Stomach smooth muscle (tissue), 2 donors: ENCODE measurements around the gene CFAP410.
A peak's percentile ranks its signal among the peaks of the same experiment; 100 is the strongest.

Experiments
- H3K27ac ChIP-seq: one replicate; pipeline ENCODE4 v1.7.0; 2013; ENCODE audit warnings: mild to moderate bottlenecking, low read length, inconsistent platforms
- H3K27me3 ChIP-seq, 2 donors: one replicate each; pipeline ENCODE4 v1.7.0; 2013; ENCODE audit warnings: low read length in 2 of 2; ENCODE audit not compliant: insufficient read depth in 2 of 2, control insufficient read depth in 1 of 2
- H3K36me3 ChIP-seq, 2 donors: one replicate each; pipeline ENCODE4 v1.7.0; 2013; ENCODE audit warnings: low read length in 2 of 2; ENCODE audit not compliant: control insufficient read depth in 2 of 2, insufficient read depth in 2 of 2
- H3K4me1 ChIP-seq: one replicate; pipeline ENCODE4 v1.7.0; 2013; ENCODE audit warnings: low read length; ENCODE audit not compliant: control insufficient read depth, insufficient read depth
- H3K4me3 ChIP-seq, 2 donors: one replicate each; pipeline ENCODE4 v1.7.0; 2013; ENCODE audit warnings: low read length in 2 of 2
- H3K9ac ChIP-seq, 2 donors: one replicate each; pipeline ENCODE4 v1.7.0; 2013; ENCODE audit warnings: low read length in 2 of 2, mild to moderate bottlenecking in 1 of 2
- H3K9me3 ChIP-seq, 2 donors: one replicate each; pipeline ENCODE4 v1.7.0; 2013; ENCODE audit warnings: low read length in 2 of 2; ENCODE audit not compliant: control insufficient read depth in 2 of 2
- donor health status: healthy.
- donor health status: Pancreatic carcinoma.

Gene CFAP410

DNA sequence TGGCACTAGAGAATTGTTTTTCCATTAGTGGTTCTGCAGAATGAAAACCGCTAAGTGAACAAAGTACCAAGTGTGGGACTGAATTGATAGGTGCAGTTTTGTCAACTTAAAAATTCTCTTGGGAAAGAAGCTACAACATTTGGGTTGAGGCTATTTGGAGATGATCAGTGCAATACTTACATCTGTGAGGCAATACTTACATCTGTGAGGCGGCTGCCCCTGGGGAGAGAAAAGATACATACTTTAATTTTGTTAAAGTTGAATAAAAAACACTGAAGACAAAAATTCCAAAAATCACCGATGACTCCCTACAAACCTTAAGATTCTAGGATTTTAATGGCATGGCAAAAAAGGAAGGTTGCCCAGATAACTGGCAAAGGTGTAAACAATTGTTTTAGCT is 1.7 kb downstream of the CFAP410 start:
- Histone ChIP-seq H3K27ac (peak overlapping the region; percentile 78), H3K27me3 (no peaks in the 10 kb centered on the region), H3K9ac (no peak overlapping the region), H3K4me1 (peaks cover 19% of the 10 kb centered on the region), H3K36me3 (peaks cover 5 to 7% of the 10 kb centered on the region in 2 donors), H3K9me3 (no peaks in the 10 kb centered on the region), H3K4me3 (no peak overlapping the region)

DNA sequence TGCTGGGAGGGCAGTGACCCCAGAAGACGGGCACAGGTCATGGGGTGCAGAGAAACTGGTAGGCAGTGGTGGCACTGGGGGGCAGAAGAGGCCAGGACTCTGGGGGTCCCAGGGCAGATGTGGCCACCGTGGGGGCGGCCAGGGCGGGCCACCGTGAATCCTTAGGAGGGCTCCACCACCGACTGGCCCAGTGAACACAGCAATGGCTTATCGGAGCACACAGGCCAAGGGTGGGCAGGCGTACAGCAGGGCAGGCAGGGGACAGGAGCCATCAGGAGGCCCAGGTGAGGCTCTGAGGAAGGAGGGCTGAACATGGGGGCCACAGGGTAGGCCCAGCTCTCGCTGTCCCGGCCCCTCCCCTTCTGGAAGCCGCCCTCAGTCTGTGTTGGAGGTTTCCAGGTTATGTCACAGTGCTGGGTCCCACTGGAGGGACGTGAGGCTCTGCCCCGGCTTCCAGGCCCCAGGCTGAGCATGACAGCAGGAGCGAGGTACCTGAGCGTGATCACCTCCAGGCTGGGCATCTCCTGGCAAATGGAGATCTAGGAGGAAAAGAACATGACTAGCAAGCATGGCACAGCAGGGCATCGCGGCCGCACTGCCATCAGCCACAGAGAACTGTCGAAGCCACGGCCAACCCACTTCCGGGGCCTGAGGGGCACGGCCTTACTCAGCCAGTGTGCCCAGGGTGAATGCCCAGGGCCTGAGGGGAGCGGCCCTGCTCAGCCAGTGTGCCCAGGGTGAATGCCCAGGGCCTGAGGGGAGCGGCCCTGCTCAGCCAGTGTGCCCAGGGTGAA is 3.7 kb downstream of the CFAP410 start:
- H3K36me3 ChIP-seq: peaks cover 8% of the 10 kb centered on the region in 2 donors
- H3K4me3 ChIP-seq: no peak overlapping the region
- H3K27me3 ChIP-seq: no peaks in the 10 kb centered on the region
- no peak overlapping the region for H3K27ac ChIP-seq
- no peak overlapping the region for H3K9ac ChIP-seq
- H3K4me1 ChIP-seq: peaks cover 18% of the 10 kb centered on the region
- H3K9me3 ChIP-seq: no peaks in the 10 kb centered on the region

DNA sequence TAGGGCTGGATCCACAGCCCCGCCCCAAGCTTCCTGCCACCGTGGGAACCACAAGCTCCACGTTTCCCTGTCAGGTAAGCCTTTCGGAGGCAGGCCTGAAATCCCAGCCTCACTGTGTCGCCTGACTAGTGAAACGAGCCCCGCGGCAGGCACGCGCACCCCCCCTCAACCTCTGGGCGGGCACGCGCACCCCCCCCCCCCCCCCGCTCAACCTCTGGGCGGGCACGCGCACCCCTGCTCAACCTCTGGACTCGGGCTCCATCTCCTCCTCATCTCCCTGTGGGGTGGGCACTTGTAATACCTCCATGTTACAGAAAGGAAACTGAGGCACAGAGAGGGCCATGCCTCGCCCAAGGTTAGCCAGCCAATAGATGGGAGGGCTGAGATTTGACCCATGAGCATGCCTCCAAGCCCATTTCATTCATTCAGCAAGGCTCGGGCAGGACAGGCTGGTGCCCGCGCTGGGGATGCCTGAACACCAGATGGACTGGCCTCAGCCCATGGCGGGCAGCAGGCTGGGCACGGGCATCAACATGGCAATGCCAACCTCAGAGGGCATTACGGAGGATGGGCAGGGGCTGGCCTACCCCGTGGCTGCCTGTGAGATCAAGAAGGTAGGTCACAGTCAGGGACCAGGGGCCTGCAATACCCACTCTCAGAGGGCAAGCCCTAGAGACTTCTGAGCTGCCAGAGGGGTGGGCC is 4.7 kb downstream of the CFAP410 start:
- Histone ChIP-seq H3K4me3 (no peak overlapping the region), H3K27me3 (no peaks in the 10 kb centered on the region), H3K9ac (no peak overlapping the region), H3K4me1 (peaks cover 10% of the 10 kb centered on the region), H3K36me3 (peaks cover 8% of the 10 kb centered on the region in 2 donors), H3K9me3 (no peaks in the 10 kb centered on the region), H3K27ac (no peak overlapping the region)

DNA sequence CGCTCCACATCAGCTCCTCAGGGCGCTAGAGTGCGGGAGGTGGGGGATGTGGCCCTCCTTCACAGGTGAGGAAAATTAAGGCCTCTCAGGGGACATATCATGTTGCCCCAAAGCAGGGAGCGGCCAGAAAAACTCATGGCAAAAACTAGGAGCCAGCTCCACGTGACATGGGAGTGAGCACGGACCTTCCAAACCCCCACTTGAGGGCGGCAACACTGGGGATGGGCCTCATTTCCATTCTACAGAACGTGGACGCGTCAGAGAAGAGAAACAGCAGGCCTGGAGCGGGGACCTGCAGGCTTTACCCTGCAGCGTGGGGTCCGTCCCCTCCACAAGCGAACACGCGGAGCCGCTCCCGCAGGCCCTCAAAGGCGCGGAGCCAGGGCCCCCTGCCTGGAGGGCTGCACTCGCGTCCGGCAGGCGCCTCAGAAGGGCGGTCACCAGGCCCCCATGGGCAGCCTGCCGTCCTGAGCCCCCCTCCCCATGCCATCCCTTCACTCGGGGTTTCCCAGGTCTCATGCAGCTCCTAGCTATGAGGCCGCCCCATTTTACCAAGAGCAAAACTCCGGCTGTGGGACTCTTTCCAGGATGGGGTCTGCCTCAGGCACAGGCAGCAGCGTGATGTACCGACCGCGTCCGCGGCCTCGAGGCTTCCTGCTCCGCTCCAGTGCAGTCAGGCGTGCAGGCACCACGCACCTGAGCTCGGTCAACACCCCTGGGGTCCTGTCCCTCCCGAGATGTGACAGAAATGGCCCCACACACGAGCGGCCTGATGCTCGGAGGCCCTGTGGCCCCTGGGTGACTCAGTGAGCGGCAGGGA is 5.5 kb downstream of the CFAP410 start:
- peaks cover 8% of the 10 kb centered on the region in 2 donors for H3K36me3 ChIP-seq

DNA sequence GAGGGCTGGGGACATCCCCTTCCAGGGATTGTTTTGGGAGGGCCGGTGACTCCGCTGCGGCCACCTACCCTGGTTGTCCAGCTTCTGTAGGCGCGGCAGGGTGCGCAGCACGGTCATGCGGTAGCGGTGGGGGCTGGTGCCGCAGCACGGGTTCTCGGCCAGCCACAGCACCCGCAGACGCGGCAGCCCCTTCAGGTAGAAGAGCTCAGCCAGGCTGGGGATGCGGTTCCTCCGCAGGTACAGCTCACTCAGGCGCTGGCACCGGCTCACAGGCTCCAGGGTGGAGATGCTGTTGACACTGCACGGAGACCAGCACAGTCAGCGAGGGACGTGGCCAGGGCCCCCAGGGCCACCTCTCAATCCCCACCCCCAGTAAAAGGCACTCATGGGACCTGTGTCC is 6.2 kb downstream of the CFAP410 start:
- H3K9me3 ChIP-seq: no peaks in the 10 kb centered on the region
- H3K4me1 ChIP-seq: peaks cover 4% of the 10 kb centered on the region
- H3K36me3 ChIP-seq: peaks cover 8% of the 10 kb centered on the region in 2 donors
- H3K27me3 ChIP-seq: no peaks in the 10 kb centered on the region
- H3K9ac ChIP-seq: no peak overlapping the region
- no peak overlapping the region for H3K27ac ChIP-seq
- H3K4me3 ChIP-seq: no peak overlapping the region

More for the DNA sequence above, 5.5 kb downstream of the CFAP410 start:
- Histone ChIP-seq H3K4me1 (peaks cover 10% of the 10 kb centered on the region), H3K27ac (no peak overlapping the region), H3K4me3 (no peak overlapping the region), H3K27me3 (no peaks in the 10 kb centered on the region), H3K9me3 (no peaks in the 10 kb centered on the region), H3K9ac (no peak overlapping the region)

DNA sequence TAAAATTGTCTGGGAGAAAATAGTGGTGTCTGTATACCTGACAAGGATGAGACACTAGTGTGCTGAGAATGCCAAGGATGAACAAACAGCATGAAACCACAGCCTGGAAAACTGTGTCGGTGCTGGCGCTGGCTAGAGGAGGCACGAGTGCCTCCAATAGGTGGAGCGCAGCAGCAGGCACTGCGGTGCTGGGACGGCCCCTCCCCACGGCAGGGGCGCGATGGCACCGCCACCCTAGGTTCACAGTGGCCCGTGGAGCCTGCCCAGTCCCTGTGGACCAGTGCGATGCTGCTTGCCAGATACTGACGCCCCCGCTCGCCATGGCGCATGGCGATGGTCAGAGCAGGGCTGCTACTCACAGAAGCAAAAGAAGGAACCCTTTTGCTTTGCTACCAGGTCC is 6.8 kb downstream of the CFAP410 start:
- H3K4me1 ChIP-seq: peaks cover 4% of the 10 kb centered on the region
- H3K4me3 ChIP-seq: no peak overlapping the region
- no peaks in the 10 kb centered on the region for H3K27me3 ChIP-seq
- H3K9ac ChIP-seq: no peak overlapping the region
- H3K36me3 ChIP-seq: peaks cover 8% of the 10 kb centered on the region in 2 donors
- no peaks in the 10 kb centered on the region for H3K9me3 ChIP-seq
- H3K27ac ChIP-seq: no peak overlapping the region

DNA sequence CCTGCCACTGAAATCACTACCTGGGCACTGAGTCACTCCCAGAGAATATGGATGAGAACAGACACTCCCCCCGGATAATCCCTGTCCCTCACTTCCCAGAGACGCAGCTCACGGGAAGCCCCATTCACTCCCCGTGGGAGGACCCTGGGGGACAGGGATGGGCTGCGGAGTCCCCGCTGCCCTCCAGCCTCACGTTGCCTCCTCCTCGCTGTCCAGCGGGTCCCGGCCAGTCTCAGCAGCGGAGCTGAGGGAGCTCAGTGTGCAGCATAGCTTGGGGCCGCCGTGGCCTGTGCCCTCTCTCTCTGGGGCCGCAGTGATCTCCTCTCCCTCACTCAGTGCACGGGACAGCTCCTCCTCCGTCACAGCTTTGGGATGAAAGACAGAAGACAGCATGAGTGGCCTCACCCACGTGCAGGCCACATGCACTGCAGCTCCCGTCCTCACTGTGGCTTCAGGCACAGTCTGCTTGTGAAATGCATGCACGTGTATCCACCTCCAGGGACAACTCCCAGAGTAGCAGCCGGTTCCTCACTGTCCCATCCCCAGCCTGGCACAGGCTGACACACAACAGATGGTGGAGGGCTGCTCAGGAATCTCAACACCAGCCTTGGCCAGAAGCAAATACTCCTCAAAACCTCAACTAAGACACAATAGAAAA is 7.4 kb downstream of the CFAP410 start:
- Histone ChIP-seq H3K4me3 (no peak overlapping the region), H3K27me3 (no peaks in the 10 kb centered on the region), H3K9ac (no peak overlapping the region), H3K4me1 (no peaks in the 10 kb centered on the region), H3K27ac (no peak overlapping the region), H3K9me3 (no peaks in the 10 kb centered on the region), H3K36me3 (peaks cover 8% of the 10 kb centered on the region in 2 donors)

DNA sequence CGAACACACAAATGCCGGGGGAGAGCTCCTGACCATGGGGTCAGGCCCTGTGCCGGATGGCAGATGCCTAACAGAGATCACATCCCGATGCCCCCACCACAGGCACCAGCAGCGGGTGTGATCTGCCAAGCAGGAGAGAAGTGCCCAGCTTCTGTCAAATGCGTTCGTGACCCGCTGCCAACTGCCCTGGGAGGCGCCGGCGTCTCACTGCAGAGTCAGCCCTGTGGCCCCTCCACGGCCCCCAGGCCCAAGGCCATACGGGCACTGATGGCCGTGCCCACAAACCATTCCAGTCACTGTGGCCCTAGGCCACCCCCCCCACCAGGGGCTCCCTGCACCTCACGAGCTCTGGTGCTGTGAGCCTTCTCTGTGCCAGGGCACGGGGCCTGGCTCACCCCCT is 8.0 kb downstream of the CFAP410 start:
- Histone ChIP-seq H3K27ac (no peak overlapping the region), H3K36me3 (peaks cover 5 to 6% of the 10 kb centered on the region in 2 donors), H3K9me3 (no peaks in the 10 kb centered on the region), H3K9ac (no peak overlapping the region), H3K4me3 (no peak overlapping the region), H3K27me3 (no peaks in the 10 kb centered on the region), H3K4me1 (no peaks in the 10 kb centered on the region)

DNA sequence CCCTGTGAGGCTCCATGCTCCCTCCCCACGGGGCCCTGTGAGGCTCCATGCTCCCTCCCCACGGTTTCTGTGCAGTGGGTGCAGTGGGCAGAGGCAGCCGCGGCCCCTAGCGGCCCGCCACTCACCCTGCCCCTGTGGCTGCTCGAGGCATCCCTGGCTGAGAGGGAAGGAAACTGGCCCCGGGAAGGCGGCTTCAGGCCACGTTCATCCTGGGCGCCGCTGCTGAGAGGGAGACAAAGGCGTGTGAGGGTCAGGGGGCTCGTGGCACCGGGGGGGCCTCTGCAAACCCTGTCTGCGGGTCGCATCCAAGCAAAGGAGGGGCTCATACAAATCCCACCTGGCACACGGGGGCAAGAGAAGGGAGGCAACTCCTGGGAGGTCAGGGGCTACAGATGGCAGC is 8.5 kb downstream of the CFAP410 start:
- H3K9me3 ChIP-seq: no peaks in the 10 kb centered on the region
- no peak overlapping the region for H3K27ac ChIP-seq
- peaks cover 3 to 4% of the 10 kb centered on the region in 2 donors for H3K36me3 ChIP-seq
- H3K4me3 ChIP-seq: no peak overlapping the region
- H3K4me1 ChIP-seq: no peaks in the 10 kb centered on the region
- no peaks in the 10 kb centered on the region for H3K27me3 ChIP-seq
- H3K9ac ChIP-seq: no peak overlapping the region

DNA sequence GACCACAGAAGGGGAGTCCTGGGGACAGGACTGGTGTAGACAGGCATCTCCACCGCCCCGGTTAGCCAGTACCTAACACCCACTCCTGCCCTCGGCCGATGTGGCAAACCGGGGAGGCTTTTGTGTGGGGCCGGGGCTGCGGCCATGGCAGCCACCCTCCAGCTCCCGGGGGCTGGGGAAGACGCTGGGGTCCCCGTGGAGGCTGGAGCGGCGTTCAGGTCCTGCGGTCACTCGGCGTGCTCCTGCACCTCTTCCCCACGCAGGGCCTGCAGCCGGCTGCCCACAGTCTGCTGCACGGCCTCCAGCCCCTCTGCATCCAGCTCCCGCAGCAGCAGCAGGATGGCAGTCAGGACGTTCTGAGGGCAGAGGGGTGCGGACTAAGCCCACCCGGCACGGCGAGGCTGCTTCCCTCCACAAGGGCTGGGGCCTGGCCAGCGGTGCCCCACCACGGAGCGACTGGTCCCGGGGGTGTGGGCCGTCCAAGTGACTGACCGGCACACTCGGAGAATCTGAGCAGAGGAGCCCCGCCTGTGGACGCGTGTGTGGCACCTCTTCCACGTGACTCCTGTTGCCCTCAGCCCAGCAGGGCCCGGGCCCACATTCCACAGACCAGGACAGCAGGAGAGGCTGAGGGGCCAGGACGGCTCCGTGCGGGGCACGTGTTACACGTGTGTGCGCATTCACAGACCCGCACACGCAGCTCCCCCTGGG is 9.1 kb downstream of the CFAP410 start:
- Histone ChIP-seq H3K36me3 (peaks cover 3 to 4% of the 10 kb centered on the region in 2 donors), H3K27ac (no peak overlapping the region), H3K27me3 (no peaks in the 10 kb centered on the region), H3K9ac (no peak overlapping the region), H3K4me1 (no peaks in the 10 kb centered on the region), H3K9me3 (no peaks in the 10 kb centered on the region), H3K4me3 (no peak overlapping the region)
